UCSD-AML1 (cell line): Measurements from ENCODE around the gene LETM1.

Experiments used
- DNase-seq: peaks from one replicate; lab custom pipeline; 2025; ENCODE audit not compliant: unreplicated experiment; lab: John Stamatoyannopoulos, UW

Gene LETM1

GRCh38 chr4:1856071-1856942 is at the start of gene LETM1:
LETM1 (minus strand) TSS chr4:1856156; CDS start chr4:1855950, 206 bp downstream.
- DNase-seq: peak; percentile 95

- DNase-seq: no peak
Measured at GRCh38 chr4:1904042-1904441, 48.1 kb upstream of the LETM1 start.

GRCh38 chr4:1903035-1903434 is 47.1 kb upstream of the LETM1 start:
- no peak for DNase-seq

- DNase-seq: no peak
Measured at GRCh38 chr4:1902243-1902642, 46.3 kb upstream of the LETM1 start.

- no peak for DNase-seq
Measured at GRCh38 chr4:1901127-1901526, 45.2 kb upstream of the LETM1 start.

- no peak for DNase-seq
Measured at GRCh38 chr4:1900624-1901023, 44.7 kb upstream of the LETM1 start.

- DNase-seq: no peak
Measured at GRCh38 chr4:1900087-1900433, 44.1 kb upstream of the LETM1 start.

- peak; percentile 58 for DNase-seq
Measured at GRCh38 chr4:1899149-1900086, 43.5 kb upstream of the LETM1 start.

- no peak for DNase-seq
Measured at GRCh38 chr4:1898681-1899080, 42.7 kb upstream of the LETM1 start.

- DNase-seq: no peak
Measured at GRCh38 chr4:1898007-1898406, 42.1 kb upstream of the LETM1 start.

GRCh38 chr4:1896658-1896991 is 40.7 kb upstream of the LETM1 start:
- DNase-seq: no peak

GRCh38 chr4:1895971-1896657 is 40.2 kb upstream of the LETM1 start:
- DNase-seq: no peak

- no peak for DNase-seq
Measured at GRCh38 chr4:1890979-1891570, 35.1 kb upstream of the LETM1 start.

- no peak for DNase-seq
Measured at GRCh38 chr4:1887052-1887451, 31.1 kb upstream of the LETM1 start.

- DNase-seq: no peak
Measured at GRCh38 chr4:1885414-1885813, 29.5 kb upstream of the LETM1 start.

- no peak for DNase-seq
Measured at GRCh38 chr4:1883583-1883982, 27.6 kb upstream of the LETM1 start.

- DNase-seq: no peak
Measured at GRCh38 chr4:1882850-1883271, 26.9 kb upstream of the LETM1 start.

- no peak for DNase-seq
Measured at GRCh38 chr4:1880332-1880731, 24.4 kb upstream of the LETM1 start.

- no peak for DNase-seq
Measured at GRCh38 chr4:1879485-1879884, 23.5 kb upstream of the LETM1 start.

- DNase-seq: no peak
Measured at GRCh38 chr4:1874201-1874600, 18.2 kb upstream of the LETM1 start.

GRCh38 chr4:1873776-1874175 is 17.8 kb upstream of the LETM1 start:
- no peak for DNase-seq
